SU-DHL-6 (cell line): ENCODE measurements around the gene CHGA.

Source experiments
- H2AFZ ChIP-seq: fragments of 200-600 bp; sonication (generic); 2 replicates; pipeline ENCODE4 v1.6.1; 2014; ENCODE audit warnings: low read depth, mild to moderate bottlenecking, moderate library complexity, mixed read lengths, antibody characterized with exemption, low read length; ENCODE audit not compliant: severe bottlenecking
- H3F3A ChIP-seq: fragments of 200-600 bp; shearing (Covaris generic); 2 replicates; pipeline ENCODE4 v1.6.0; 2016; ENCODE audit warnings: antibody characterized with exemption, mild to moderate bottlenecking; ENCODE audit not compliant: insufficient read depth
- H3K27ac ChIP-seq: fragments of 200-600 bp; sonication (generic); 2 replicates; pipeline ENCODE4 v1.5.1; 2016; ENCODE audit warnings: low read depth, mild to moderate bottlenecking, low read length, moderate library complexity, mixed read lengths
- H3K27me3 ChIP-seq: fragments of 200-600 bp; sonication (generic), shearing (Covaris generic); 2 replicates; pipeline ENCODE4 v1.6.0; 2014; ENCODE audit warnings: mild to moderate bottlenecking, low read length
- H3K36me3 ChIP-seq: fragments of 200-600 bp; sonication (generic); 2 replicates; pipeline ENCODE4 v1.6.1; 2014; ENCODE audit warnings: mild to moderate bottlenecking, low read length, mixed read lengths
- H3K4me2 ChIP-seq: fragments of 300-600, 200-600 bp; shearing (Covaris generic), sonication (generic); 2 replicates; pipeline ENCODE4 v1.6.0; 2014; ENCODE audit warnings: low read length, low read depth, mild to moderate bottlenecking; ENCODE audit not compliant: poor library complexity, severe bottlenecking
- H3K4me3 ChIP-seq: fragments of 200-600 bp; sonication (generic); 2 replicates; pipeline ENCODE4 v1.5.1; 2014; ENCODE audit warnings: antibody characterized with exemption, low read length, mild to moderate bottlenecking, mixed read lengths; ENCODE audit not compliant: insufficient read depth, poor library complexity, severe bottlenecking
- H3K79me2 ChIP-seq: fragments of 200-600 bp; sonication (generic); 2 replicates; pipeline ENCODE4 v1.6.1; 2014; ENCODE audit warnings: mild to moderate bottlenecking, low read length, moderate library complexity; ENCODE audit not compliant: insufficient read depth
- H3K9ac ChIP-seq: fragments of 200-600 bp; sonication (generic); 2 replicates; pipeline ENCODE4 v1.7.0; 2014; ENCODE audit warnings: mild to moderate bottlenecking, low read length
- H3K9me2 ChIP-seq: fragments of 200-600 bp; sonication (generic); replicated peaks from 2 replicates; pipeline ENCODE4 v1.6.1; 2014; ENCODE audit warnings: low read length; ENCODE audit not compliant: insufficient read depth
- H3K9me3 ChIP-seq: fragments of 200-600 bp; sonication (generic); 2 replicates; pipeline ENCODE4 v1.6.1; 2014; ENCODE audit warnings: low read length, mixed read lengths; ENCODE audit not compliant: insufficient read depth
- H4K20me1 ChIP-seq: fragments of 200-600 bp; sonication (generic); 2 replicates; pipeline ENCODE4 v1.6.1; 2014; ENCODE audit warnings: low read depth, mild to moderate bottlenecking, antibody characterized with exemption, low read length, moderate library complexity, mixed read lengths
- CTCF ChIP-seq: fragments of 200-600 bp; sonication (generic); IDR thresholded peaks from one replicate; pipeline ENCODE4 v1.5.1; 2017; ENCODE audit warnings: antibody characterized with exemption, mild to moderate bottlenecking, low read length, moderate library complexity; ENCODE audit not compliant: insufficient read depth, poor library complexity, severe bottlenecking
- EZH2phosphoT487 ChIP-seq: fragments of 200-600 bp; sonication (generic), shearing (Covaris generic); conservative IDR thresholded peaks from 2 replicates; pipeline ENCODE4 v1.6.1; 2018; ENCODE audit warnings: mild to moderate bottlenecking, antibody characterized with exemption, low read length, moderate library complexity, mixed read lengths

The CHGA gene

GRCh38 chr14:92949496-92950192 is 26.7 kb downstream of the CHGA start:
- H3K9me3 ChIP-seq, result no peaks in the 10 kb centered on the region
- H4K20me1 ChIP-seq, result no peaks in the 10 kb centered on the region
- no peak overlapping the region for H2AFZ ChIP-seq
- TF ChIP-seq CTCF (no peak), EZH2phosphoT487 (no peak)
- H3K9ac ChIP-seq, result no peak overlapping the region
- no peaks in the 10 kb centered on the region for H3K36me3 ChIP-seq
- no peak overlapping the region for H3K27ac ChIP-seq
- no peaks in the 10 kb centered on the region for H3K27me3 ChIP-seq
- no peaks in the 10 kb centered on the region for H3K79me2 ChIP-seq
- no peak overlapping the region for H3K4me2 ChIP-seq
- no peaks in the 10 kb centered on the region for H3K9me2 ChIP-seq
- H3K4me3 ChIP-seq, result no peak overlapping the region
- no peaks in the 10 kb centered on the region for H3F3A ChIP-seq

GRCh38 chr14:92950193-92950540 is 27.2 kb downstream of the CHGA start:
- Histone ChIP-seq H3K9ac (no peak overlapping the region), H3K27me3 (no peaks in the 10 kb centered on the region), H2AFZ (no peak overlapping the region), H3K79me2 (no peaks in the 10 kb centered on the region), H3K27ac (no peak overlapping the region), H4K20me1 (no peaks in the 10 kb centered on the region), H3K9me3 (no peaks in the 10 kb centered on the region), H3K36me3 (no peaks in the 10 kb centered on the region), H3K4me2 (no peak overlapping the region), H3F3A (no peaks in the 10 kb centered on the region), H3K4me3 (no peak overlapping the region), H3K9me2 (no peaks in the 10 kb centered on the region)
- TF ChIP-seq EZH2phosphoT487, result no peak
- TF ChIP-seq CTCF, result no peak

GRCh38 chr14:92950773-92951172 is 27.8 kb downstream of the CHGA start:
- H3K36me3 ChIP-seq, result no peaks in the 10 kb centered on the region
- H3K9me3 ChIP-seq, result no peaks in the 10 kb centered on the region
- no peaks in the 10 kb centered on the region for H3K9me2 ChIP-seq
- H3K27ac ChIP-seq, result no peak overlapping the region
- no peaks in the 10 kb centered on the region for H3F3A ChIP-seq
- no peak overlapping the region for H3K4me2 ChIP-seq
- TF ChIP-seq CTCF (no peak), EZH2phosphoT487 (no peak)
- H3K4me3 ChIP-seq, result no peak overlapping the region
- no peaks in the 10 kb centered on the region for H3K27me3 ChIP-seq
- no peaks in the 10 kb centered on the region for H4K20me1 ChIP-seq
- no peak overlapping the region for H2AFZ ChIP-seq
- no peaks in the 10 kb centered on the region for H3K79me2 ChIP-seq
- no peak overlapping the region for H3K9ac ChIP-seq
